Omental fat pad (tissue), 4 donors: ENCODE data around the gene NANOS2. TPM values are rescaled to one million over a fixed set of nuclear protein-coding genes. Genes with fewer than 3 reads are reported as not detected.
A peak's percentile ranks its signal among the peaks of the same experiment; 100 is the strongest.

Source experiments
- ATAC-seq: fragments of 150-250 bp; one replicate; pipeline ENCODE4 v1.9.1; 2016; ENCODE audit warnings: mild to moderate bottlenecking, moderate library complexity; ENCODE audit not compliant: low FRiP score
- DNase-seq: peaks from one replicate; pipeline ENCODE4 v3.0.0-alpha.2; 2019; ENCODE audit warnings: low spot score
- CTCF ChIP-seq, 3 donors: fragments of 450-650 bp; IDR thresholded peaks; one replicate each; pipeline ENCODE4 v1.5.1; 2016 to 2017; ENCODE audit warnings: antibody characterized with exemption in 3 of 3, mild to moderate bottlenecking in 3 of 3, moderate library complexity in 2 of 3
- total RNA-seq, 4 donors: library from RNA; depleted of rRNA; stranded (reverse); fragments of >200 nt; gene quantifications; one replicate each; pipeline ENCODE4 v1.1.0, GENCODE V29; 2016

The NANOS2 gene
- total RNA-seq, 4 donors from 2014 or later, result not detected

GRCh38 chr19:45902651-45903625, 11.6 kb downstream of the NANOS2 start:
- TF ChIP-seq CTCF (IDR thresholded peaks at IDR 0.05), result no peak

GRCh38 chr19:45901912-45902650, 12.5 kb downstream of the NANOS2 start, which contains the start of gene MYPOP:
TSS of gene MYPOP (minus strand) at chr19:45902613. CDS start at chr19:45901773, 840 bp downstream.
- DNase-seq (no peak), ATAC-seq (no peak)
- no peak for TF ChIP-seq CTCF (IDR thresholded peaks at IDR 0.05)

More at GRCh38 chr19:45902651-45903625, 11.6 kb downstream of the NANOS2 start:
- peak; percentile 86 for DNase-seq
- peak; percentile 99 for ATAC-seq

- no peak for TF ChIP-seq CTCF (IDR thresholded peaks at IDR 0.05)
- ATAC-seq, result no peak
- DNase-seq, result peak; percentile 38
Observed at GRCh38 chr19:45901432-45901911, 13.1 kb downstream of the NANOS2 start.

DNA sequence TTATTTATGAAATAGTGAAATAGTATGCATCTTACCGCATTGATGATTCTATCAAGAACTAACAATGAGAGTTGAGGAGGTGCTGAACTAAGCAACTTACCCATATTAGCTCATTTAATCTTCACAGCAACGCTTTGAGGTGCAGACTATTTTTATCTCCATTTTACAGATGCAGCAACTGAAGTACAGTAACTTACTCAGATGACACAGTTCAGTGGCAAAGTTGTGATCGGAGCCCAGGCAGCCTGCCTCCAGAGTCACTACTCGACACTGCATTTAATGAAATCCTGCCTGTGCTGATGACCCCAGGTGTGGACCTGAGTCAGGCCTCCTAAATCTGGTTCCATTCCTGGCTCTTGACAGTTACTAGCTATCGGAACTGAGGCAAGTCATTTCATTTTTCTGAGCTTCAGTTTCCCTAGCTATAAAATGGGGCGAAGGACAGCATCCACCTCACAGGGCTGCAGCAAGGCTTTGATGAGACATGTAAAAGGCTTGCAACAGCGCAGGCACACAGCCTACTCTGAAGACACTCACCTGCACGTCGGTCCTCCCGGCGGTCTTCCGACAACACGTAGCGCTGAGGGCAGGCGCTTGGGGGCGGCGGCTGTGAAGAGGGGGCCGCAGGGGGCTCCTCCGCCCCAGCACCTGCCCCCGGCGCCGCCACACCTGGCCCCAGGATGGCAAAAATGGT, 13.7 kb downstream of the NANOS2 start:
- no peak for TF ChIP-seq CTCF (IDR thresholded peaks at IDR 0.05)
- ATAC-seq (no peak), DNase-seq (no peak)

- ATAC-seq (no peak), DNase-seq (no peak)
- TF ChIP-seq CTCF (IDR thresholded peaks at IDR 0.05), result no peak
Observed at GRCh38 chr19:45899919-45900589, 14.5 kb downstream of the NANOS2 start.

- ATAC-seq (no peak), DNase-seq (no peak)
- TF ChIP-seq CTCF (IDR thresholded peaks at IDR 0.05), result no peak
Observed at GRCh38 chr19:45899253-45899652, 15.3 kb downstream of the NANOS2 start.
